Measurements from ENCODE around the gene COG5. TPM values are rescaled to one million over a fixed set of nuclear protein-coding genes. Genes with fewer than 3 reads are reported as not detected.

The COG5 gene
- total RNA-seq, 1 experiment from 2014 or later, result 32.2 TPM

DNA sequence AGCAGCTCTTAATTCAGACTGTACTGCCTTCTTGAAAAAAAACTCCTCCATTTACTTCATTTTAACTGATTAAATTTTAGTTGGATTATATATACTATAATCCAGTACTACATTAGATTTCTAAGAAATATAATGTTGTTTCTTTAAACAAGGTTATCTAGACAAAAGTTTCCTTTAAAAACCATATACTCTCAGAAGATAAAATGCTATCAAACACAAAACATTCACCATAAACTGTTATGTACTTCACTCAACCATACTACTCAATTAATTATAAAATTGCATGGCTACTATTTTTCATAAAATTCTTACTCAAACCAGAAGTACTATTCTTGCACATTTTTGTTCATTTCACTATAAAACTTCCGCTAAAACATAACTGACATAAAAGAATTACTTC lies 81.1 kb downstream of the COG5 start:
- Histone ChIP-seq H3K27me3 (replicated peaks; ENCODE audit: insufficient read depth, low read depth, low read length, poor library complexity) (no peaks in the 10 kb centered on the region), H3K4me3 (ENCODE audit: low read depth, low read length, poor library complexity, severe bottlenecking) (no peak overlapping the region), H3K36me3 (ENCODE audit: insufficient read depth, low read length, poor library complexity, severe bottlenecking) (no peaks in the 10 kb centered on the region), H3K4me1 (ENCODE audit: insufficient read depth, low read length, poor library complexity, severe bottlenecking) (no peaks in the 10 kb centered on the region), H3K27ac (ENCODE audit: low read depth, low read length, poor library complexity, severe bottlenecking) (no peak overlapping the region), H3K9me3 (ENCODE audit: low read depth, low read length, poor library complexity, severe bottlenecking) (no peaks in the 10 kb centered on the region)
- no TSS peak for BruUV-seq (replicated peaks)
- intact Hi-C loops (cut with micrococcal nuclease; ENCODE audit: unreplicated experiment), result no loop called here
- DNase-seq (ENCODE audit: low spot score), result no peak
- ChIA-PET POLR2A (ENCODE audit: low non-redundant PET) (no interaction called here), CTCF (no interaction called here)
- TF ChIP-seq EZH2 (IDR thresholded peaks at IDR 0.05; ENCODE audit: borderline replicate concordance, low read depth, low read length, poor library complexity, severe bottlenecking), result no peak
- TF ChIP-seq, protein P1, sequence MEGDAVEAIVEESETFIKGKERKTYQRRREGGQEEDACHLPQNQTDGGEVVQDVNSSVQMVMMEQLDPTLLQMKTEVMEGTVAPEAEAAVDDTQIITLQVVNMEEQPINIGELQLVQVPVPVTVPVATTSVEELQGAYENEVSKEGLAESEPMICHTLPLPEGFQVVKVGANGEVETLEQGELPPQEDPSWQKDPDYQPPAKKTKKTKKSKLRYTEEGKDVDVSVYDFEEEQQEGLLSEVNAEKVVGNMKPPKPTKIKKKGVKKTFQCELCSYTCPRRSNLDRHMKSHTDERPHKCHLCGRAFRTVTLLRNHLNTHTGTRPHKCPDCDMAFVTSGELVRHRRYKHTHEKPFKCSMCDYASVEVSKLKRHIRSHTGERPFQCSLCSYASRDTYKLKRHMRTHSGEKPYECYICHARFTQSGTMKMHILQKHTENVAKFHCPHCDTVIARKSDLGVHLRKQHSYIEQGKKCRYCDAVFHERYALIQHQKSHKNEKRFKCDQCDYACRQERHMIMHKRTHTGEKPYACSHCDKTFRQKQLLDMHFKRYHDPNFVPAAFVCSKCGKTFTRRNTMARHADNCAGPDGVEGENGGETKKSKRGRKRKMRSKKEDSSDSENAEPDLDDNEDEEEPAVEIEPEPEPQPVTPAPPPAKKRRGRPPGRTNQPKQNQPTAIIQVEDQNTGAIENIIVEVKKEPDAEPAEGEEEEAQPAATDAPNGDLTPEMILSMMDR (conservative IDR thresholded peaks at IDR 0.05; ENCODE audit: low read depth, low read length), result no peak

DNA sequence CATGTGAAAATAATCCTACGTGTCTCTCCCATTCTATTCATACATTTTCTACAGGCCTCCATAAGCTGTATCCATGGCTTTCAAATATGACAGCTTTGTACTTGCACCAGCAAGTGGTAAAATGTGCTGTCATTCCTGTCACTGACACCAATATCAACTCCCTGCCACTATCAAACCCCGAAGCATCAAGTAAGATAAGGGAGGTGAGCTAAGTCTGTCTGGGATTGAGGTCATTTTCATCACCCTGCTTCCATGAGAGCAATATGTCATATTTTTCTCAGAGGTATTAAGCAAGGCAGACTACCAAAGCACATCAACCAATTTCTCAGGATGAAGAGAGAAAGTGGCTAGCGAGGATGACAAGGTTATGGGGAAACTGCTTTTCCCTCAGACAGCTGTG lies 82.8 kb downstream of the COG5 start:
- ChIA-PET POLR2A (ENCODE audit: low non-redundant PET) (no interaction called here), CTCF (no interaction called here)
- no peaks in the 10 kb centered on the region for H3K4me1 ChIP-seq (ENCODE audit: insufficient read depth, low read length, poor library complexity, severe bottlenecking)
- intact Hi-C loops (cut with micrococcal nuclease; ENCODE audit: unreplicated experiment), result no loop called here
- no peak overlapping the region for H3K27ac ChIP-seq (ENCODE audit: low read depth, low read length, poor library complexity, severe bottlenecking)
- DNase-seq (ENCODE audit: low spot score), result no peak
- no peak overlapping the region for H3K4me3 ChIP-seq (ENCODE audit: low read depth, low read length, poor library complexity, severe bottlenecking)
- TF ChIP-seq EZH2 (IDR thresholded peaks at IDR 0.05; ENCODE audit: borderline replicate concordance, low read depth, low read length, poor library complexity, severe bottlenecking), result no peak
- TF ChIP-seq, protein P1 (conservative IDR thresholded peaks at IDR 0.05; ENCODE audit: low read depth, low read length), result no peak
- H3K36me3 ChIP-seq (ENCODE audit: insufficient read depth, low read length, poor library complexity, severe bottlenecking), result no peaks in the 10 kb centered on the region
- H3K27me3 ChIP-seq (replicated peaks; ENCODE audit: insufficient read depth, low read depth, low read length, poor library complexity), result no peaks in the 10 kb centered on the region
- H3K9me3 ChIP-seq (ENCODE audit: low read depth, low read length, poor library complexity, severe bottlenecking), result no peaks in the 10 kb centered on the region
- no TSS peak for BruUV-seq (replicated peaks)

DNA sequence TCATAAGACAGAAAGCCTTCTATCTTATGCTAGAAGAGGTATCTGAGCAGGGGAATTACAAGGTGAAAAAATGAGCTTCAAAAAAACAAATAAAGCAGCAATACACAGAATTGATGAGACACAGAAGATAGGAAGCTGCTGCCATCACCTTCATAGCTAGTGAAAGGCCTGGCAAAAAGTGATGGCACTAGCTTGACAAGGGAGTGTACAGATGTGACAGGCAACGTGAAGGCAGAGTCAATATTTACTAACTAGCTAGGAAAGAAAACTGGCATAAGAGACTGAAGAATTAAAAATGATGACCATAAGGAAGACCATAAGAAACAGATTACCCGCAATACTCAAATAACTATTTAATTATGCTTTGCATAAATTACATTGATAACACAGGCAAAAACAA lies 84.4 kb downstream of the COG5 start:
- POLR2A ChIA-PET (ENCODE audit: low non-redundant PET), result no interaction called here

More for the DNA sequence above, 84.4 kb downstream of the COG5 start:
- Histone ChIP-seq H3K4me3 (ENCODE audit: low read depth, low read length, poor library complexity, severe bottlenecking) (no peak overlapping the region), H3K36me3 (ENCODE audit: insufficient read depth, low read length, poor library complexity, severe bottlenecking) (no peaks in the 10 kb centered on the region), H3K4me1 (ENCODE audit: insufficient read depth, low read length, poor library complexity, severe bottlenecking) (no peaks in the 10 kb centered on the region), H3K9me3 (ENCODE audit: low read depth, low read length, poor library complexity, severe bottlenecking) (no peaks in the 10 kb centered on the region), H3K27me3 (replicated peaks; ENCODE audit: insufficient read depth, low read depth, low read length, poor library complexity) (no peaks in the 10 kb centered on the region), H3K27ac (ENCODE audit: low read depth, low read length, poor library complexity, severe bottlenecking) (no peak overlapping the region)
- intact Hi-C loops (cut with micrococcal nuclease; ENCODE audit: unreplicated experiment), result no loop called here
- DNase-seq (ENCODE audit: low spot score), result no peak
- TF ChIP-seq EZH2 (IDR thresholded peaks at IDR 0.05; ENCODE audit: borderline replicate concordance, low read depth, low read length, poor library complexity, severe bottlenecking), result no peak
- TF ChIP-seq, protein P1 (conservative IDR thresholded peaks at IDR 0.05; ENCODE audit: low read depth, low read length), result no peak
- BruUV-seq (replicated peaks), result no TSS peak
- CTCF ChIA-PET, result no interaction called here
